AG10803 (cell line): Measurements from ENCODE around the gene SLC2A13.
A peak's percentile ranks its signal among the peaks of the same experiment; 100 is the strongest.

ENCODE experiments used
- DNase-seq: peaks from one replicate; pipeline ENCODE4 v3.0.0; 2010; ENCODE audit warnings: low read depth
- H3K4me3 ChIP-seq: 2 replicates; pipeline ENCODE4 v1.5.1; 2011; ENCODE audit warnings: mild to moderate bottlenecking, low read length, control low read depth
- CTCF ChIP-seq: conservative IDR thresholded peaks from 2 replicates; pipeline ENCODE4 v1.5.1; 2011; ENCODE audit warnings: mild to moderate bottlenecking, low read length, control low read depth, inconsistent platforms

Gene SLC2A13

GRCh38 chr12:40015345-40015744 is 90.5 kb downstream of the SLC2A13 start:
- TF ChIP-seq CTCF, result no peak
- no peak for DNase-seq
- no peak overlapping the region for H3K4me3 ChIP-seq

GRCh38 chr12:40013847-40014246 is 92.0 kb downstream of the SLC2A13 start:
- DNase-seq, result no peak
- TF ChIP-seq CTCF, result no peak

GRCh38 chr12:40013292-40013691 is 92.6 kb downstream of the SLC2A13 start:
- no peak for DNase-seq
- no peak overlapping the region for H3K4me3 ChIP-seq
- TF ChIP-seq CTCF, result no peak

More at GRCh38 chr12:40013847-40014246, 92.0 kb downstream of the SLC2A13 start:
- no peak overlapping the region for H3K4me3 ChIP-seq

GRCh38 chr12:40012711-40013110 is 93.2 kb downstream of the SLC2A13 start:
- TF ChIP-seq CTCF, result no peak
- no peak for DNase-seq

GRCh38 chr12:40011775-40012129 is 94.1 kb downstream of the SLC2A13 start:
- no peak for TF ChIP-seq CTCF
- DNase-seq, result no peak
- peak overlapping the region; percentile 20; the same call in 1 of the 2 replicates for H3K4me3 ChIP-seq

More at GRCh38 chr12:40012711-40013110, 93.2 kb downstream of the SLC2A13 start:
- H3K4me3 ChIP-seq, result no peak overlapping the region

- H3K4me3 ChIP-seq, result peak overlapping the region; percentile 20
- TF ChIP-seq CTCF, result peak; percentile 91
- peak; percentile 73 for DNase-seq
These were observed 94.7 kb downstream of the SLC2A13 start for GRCh38 chr12:40010899-40011774.
